ENCODE data around the gene PARL. TPM values are rescaled to one million over a fixed set of nuclear protein-coding genes. Genes with fewer than 3 reads are reported as not detected.

PARL gene
- total and polyA plus RNA-seq, 2 of the 13 experiments (the other 11 are each of a cell fraction or from before 2014, with no cell fraction given) = 46.3 to 58.6 TPM

DNA sequence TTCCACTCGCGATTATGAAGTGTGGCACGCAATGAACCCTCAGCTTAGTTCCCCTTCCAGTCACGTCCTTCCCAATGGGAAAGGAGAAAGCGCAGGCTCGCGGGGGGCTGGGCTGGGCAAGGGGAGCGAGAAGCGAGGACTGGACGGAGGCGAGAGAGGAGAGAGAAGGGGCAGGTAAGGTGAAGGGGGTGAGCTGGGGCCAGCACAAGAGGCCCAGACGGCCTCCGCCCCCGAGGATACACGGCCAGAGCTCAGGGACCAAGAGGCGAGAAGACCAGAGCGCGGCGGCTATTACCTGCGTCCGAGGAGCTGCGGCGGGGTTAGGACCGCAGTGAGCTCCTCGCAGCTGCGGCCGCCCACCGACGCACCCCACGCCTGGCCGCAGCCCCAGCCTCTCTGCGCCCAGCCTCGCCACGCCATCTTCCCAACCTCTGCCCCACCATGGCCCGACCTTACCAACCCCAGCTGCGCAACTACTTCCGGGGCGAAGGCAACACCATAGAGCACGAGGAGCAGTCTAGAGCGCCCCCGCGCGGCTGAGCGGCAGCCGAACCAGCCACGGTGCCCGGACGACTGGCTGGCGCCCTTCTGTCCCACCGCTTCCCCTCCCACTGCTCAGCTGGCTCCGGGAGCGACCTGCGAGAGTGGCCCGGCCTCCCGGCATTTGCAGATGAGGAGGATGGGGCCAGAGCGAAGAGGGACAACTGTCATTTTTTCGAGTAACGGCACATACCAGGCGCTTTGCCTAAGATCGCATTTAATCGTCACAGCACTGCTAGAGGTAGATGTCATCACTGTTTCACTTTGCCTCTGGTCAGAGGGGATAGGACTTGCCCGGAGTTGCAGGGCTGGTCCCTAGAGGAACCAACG is at the start of gene PARL (continued):
- TF ChIP-seq, protein P1, sequence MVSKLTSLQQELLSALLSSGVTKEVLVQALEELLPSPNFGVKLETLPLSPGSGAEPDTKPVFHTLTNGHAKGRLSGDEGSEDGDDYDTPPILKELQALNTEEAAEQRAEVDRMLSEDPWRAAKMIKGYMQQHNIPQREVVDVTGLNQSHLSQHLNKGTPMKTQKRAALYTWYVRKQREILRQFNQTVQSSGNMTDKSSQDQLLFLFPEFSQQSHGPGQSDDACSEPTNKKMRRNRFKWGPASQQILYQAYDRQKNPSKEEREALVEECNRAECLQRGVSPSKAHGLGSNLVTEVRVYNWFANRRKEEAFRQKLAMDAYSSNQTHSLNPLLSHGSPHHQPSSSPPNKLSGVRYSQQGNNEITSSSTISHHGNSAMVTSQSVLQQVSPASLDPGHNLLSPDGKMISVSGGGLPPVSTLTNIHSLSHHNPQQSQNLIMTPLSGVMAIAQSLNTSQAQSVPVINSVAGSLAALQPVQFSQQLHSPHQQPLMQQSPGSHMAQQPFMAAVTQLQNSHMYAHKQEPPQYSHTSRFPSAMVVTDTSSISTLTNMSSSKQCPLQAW (CRISPR knock-in tag; IDR thresholded peaks at IDR 0.05) = peak; percentile 85
- TF ChIP-seq KLF11 (CRISPR knock-in tag; IDR thresholded peaks at IDR 0.05) (peak; percentile 70), ZFYVE20 (CRISPR knock-in tag; IDR thresholded peaks at IDR 0.05; ENCODE audit: borderline replicate concordance, low read depth) (no peak), SMARCE1 (IDR thresholded peaks at IDR 0.05; ENCODE audit: borderline replicate concordance) (no peak), SNRNP70 (IDR thresholded peaks at IDR 0.05; ENCODE audit: low read depth, low read length) (no peak), HNF4G (IDR thresholded peaks at IDR 0.05; ENCODE audit: borderline replicate concordance, low read depth, low read length) (peak; percentile 61; the same call in 1 of the 2 replicates), HNF4G (CRISPR knock-in tag; IDR thresholded peaks at IDR 0.05; ENCODE audit: borderline replicate concordance, low read depth) (no peak; the same call in 1 of the 2 replicates), ARNTL (CRISPR knock-in tag; IDR thresholded peaks at IDR 0.05) (peak; percentile 82; the same call in 1 of the 2 replicates), ETV6 (CRISPR knock-in tag; conservative IDR thresholded peaks at IDR 0.05) (no peak; the same call in 1 of the 2 replicates), ZNF766 (CRISPR knock-in tag; IDR thresholded peaks at IDR 0.05; ENCODE audit: borderline replicate concordance) (no peak; the same call in 1 of the 2 replicates), ZFP36 (IDR thresholded peaks at IDR 0.05; ENCODE audit: borderline replicate concordance, low read depth, low read length, partially characterized antibody) (no peak), HHEX (CRISPR knock-in tag; IDR thresholded peaks at IDR 0.05) (no peak), ZNF713 (CRISPR knock-in tag; IDR thresholded peaks at IDR 0.05) (peak; percentile 79; the same call in 1 of the 2 replicates), ZNF558 (CRISPR knock-in tag; IDR thresholded peaks at IDR 0.05; ENCODE audit: borderline replicate concordance) (no peak), KLF9 (CRISPR knock-in tag; IDR thresholded peaks at IDR 0.05; ENCODE audit: low read depth) (0 out of 2 replicates have a peak, but pooled peaks have one; percentile 65), KLF13 (CRISPR knock-in tag; IDR thresholded peaks at IDR 0.05) (no peak), ZNF777 (CRISPR knock-in tag; IDR thresholded peaks at IDR 0.05) (no peak), ZNF292 (CRISPR knock-in tag; IDR thresholded peaks at IDR 0.05; ENCODE audit: borderline replicate concordance, low read depth) (peak; percentile 34; the same call in 1 of the 2 replicates), CENPX (CRISPR knock-in tag; IDR thresholded peaks at IDR 0.05) (no peak), ATF1 (CRISPR knock-in tag; IDR thresholded peaks at IDR 0.05) (no peak)
- TF ChIP-seq, protein P2, sequence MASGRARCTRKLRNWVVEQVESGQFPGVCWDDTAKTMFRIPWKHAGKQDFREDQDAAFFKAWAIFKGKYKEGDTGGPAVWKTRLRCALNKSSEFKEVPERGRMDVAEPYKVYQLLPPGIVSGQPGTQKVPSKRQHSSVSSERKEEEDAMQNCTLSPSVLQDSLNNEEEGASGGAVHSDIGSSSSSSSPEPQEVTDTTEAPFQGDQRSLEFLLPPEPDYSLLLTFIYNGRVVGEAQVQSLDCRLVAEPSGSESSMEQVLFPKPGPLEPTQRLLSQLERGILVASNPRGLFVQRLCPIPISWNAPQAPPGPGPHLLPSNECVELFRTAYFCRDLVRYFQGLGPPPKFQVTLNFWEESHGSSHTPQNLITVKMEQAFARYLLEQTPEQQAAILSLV (CRISPR knock-in tag; IDR thresholded peaks at IDR 0.05; ENCODE audit: borderline replicate concordance) = peak; percentile 78; the same call in 1 of the 2 replicates
- TF ChIP-seq, protein P3, sequence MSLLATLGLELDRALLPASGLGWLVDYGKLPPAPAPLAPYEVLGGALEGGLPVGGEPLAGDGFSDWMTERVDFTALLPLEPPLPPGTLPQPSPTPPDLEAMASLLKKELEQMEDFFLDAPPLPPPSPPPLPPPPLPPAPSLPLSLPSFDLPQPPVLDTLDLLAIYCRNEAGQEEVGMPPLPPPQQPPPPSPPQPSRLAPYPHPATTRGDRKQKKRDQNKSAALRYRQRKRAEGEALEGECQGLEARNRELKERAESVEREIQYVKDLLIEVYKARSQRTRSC (CRISPR knock-in tag; IDR thresholded peaks at IDR 0.05; ENCODE audit: low read depth) = no peak
- TF ChIP-seq, protein P4, sequence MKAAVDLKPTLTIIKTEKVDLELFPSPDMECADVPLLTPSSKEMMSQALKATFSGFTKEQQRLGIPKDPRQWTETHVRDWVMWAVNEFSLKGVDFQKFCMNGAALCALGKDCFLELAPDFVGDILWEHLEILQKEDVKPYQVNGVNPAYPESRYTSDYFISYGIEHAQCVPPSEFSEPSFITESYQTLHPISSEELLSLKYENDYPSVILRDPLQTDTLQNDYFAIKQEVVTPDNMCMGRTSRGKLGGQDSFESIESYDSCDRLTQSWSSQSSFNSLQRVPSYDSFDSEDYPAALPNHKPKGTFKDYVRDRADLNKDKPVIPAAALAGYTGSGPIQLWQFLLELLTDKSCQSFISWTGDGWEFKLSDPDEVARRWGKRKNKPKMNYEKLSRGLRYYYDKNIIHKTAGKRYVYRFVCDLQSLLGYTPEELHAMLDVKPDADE (CRISPR knock-in tag; IDR thresholded peaks at IDR 0.05) = no peak
- TF ChIP-seq, protein P5, sequence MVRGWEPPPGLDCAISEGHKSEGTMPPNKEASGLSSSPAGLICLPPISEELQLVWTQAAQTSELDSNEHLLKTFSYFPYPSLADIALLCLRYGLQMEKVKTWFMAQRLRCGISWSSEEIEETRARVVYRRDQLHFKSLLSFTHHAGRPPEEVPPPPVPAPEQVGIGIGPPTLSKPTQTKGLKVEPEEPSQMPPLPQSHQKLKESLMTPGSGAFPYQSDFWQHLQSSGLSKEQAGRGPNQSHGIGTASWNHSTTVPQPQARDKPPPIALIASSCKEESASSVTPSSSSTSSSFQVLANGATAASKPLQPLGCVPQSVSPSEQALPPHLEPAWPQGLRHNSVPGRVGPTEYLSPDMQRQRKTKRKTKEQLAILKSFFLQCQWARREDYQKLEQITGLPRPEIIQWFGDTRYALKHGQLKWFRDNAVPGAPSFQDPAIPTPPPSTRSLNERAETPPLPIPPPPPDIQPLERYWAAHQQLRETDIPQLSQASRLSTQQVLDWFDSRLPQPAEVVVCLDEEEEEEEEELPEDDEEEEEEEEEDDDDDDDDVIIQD (CRISPR knock-in tag; IDR thresholded peaks at IDR 0.05; ENCODE audit: low read depth) = peak; percentile 91

Data from HepG2 (cell line).